Caco-2 (cell line): Measurements from ENCODE around the gene PLXNA4. TPM values are rescaled to one million over a fixed set of nuclear protein-coding genes. Genes with fewer than 3 reads are reported as not detected.

Source experiments
- BruUV-seq: library from RNA; stranded (reverse); fragments of 400-500 nt; replicated peaks from 2 replicates; lab custom pipeline; 2021; lab: Mats Ljungman, UMichigan
- CTCF ChIA-PET: fragments of 300-600 bp; sonication (Branson Sonifier 250); formaldehyde crosslinking; loops from one replicate; lab custom pipeline; 2022; ENCODE audit warnings: antibody characterized with exemption; lab: Charles Lee
- POLR2A ChIA-PET: fragments of 300-600 bp; sonication (Branson Sonifier 250); formaldehyde crosslinking; loops from one replicate; lab custom pipeline; 2022; ENCODE audit warnings: antibody characterized with exemption; lab: Charles Lee
- DNase-seq, 2 experiments: peaks; one replicate each; pipeline versions ENCODE4 v3.0.0 to v3.0.0-alpha.2; 2020 to 2022
- H3K27me3 ChIP-seq: replicated peaks from 2 replicates; pipeline ENCODE4 v1.6.0; 2011; ENCODE audit warnings: low read length; ENCODE audit not compliant: control insufficient read depth, insufficient read depth
- H3K36me3 ChIP-seq: 2 replicates; pipeline ENCODE4 v1.5.1; 2011; ENCODE audit warnings: low read length; ENCODE audit not compliant: control insufficient read depth, insufficient read depth
- H3K4me1 ChIP-seq: fragments of 250-450 bp; sonication (Bioruptor Pico); 2 replicates; pipeline ENCODE4 v1.5.1; 2020; ENCODE audit warnings: mild to moderate bottlenecking
- H3K4me3 ChIP-seq: 2 replicates; pipeline ENCODE4 v1.5.1; 2011; ENCODE audit warnings: low read depth, mild to moderate bottlenecking, control low read depth, low read length
- H3K9me3 ChIP-seq: fragments of 250-450 bp; sonication (Bioruptor Pico); 2 replicates; pipeline ENCODE4 v1.5.1; 2020; ENCODE audit warnings: mild to moderate bottlenecking, moderate library complexity
- H3K27ac Mint-ChIP-seq: one replicate; pipeline ENCODE4 v1.8.0; 2022; ENCODE audit warnings: mixed read lengths; ENCODE audit not compliant: unreplicated experiment
- H3K27me3 Mint-ChIP-seq: one replicate; pipeline ENCODE4 v1.8.0; 2022; ENCODE audit warnings: mixed read lengths; ENCODE audit not compliant: insufficient read depth, unreplicated experiment
- H3K36me3 Mint-ChIP-seq: one replicate; pipeline ENCODE4 v1.8.0; 2022; ENCODE audit warnings: mild to moderate bottlenecking, mixed read lengths; ENCODE audit not compliant: insufficient read depth, unreplicated experiment
- H3K4me1 Mint-ChIP-seq: one replicate; pipeline ENCODE4 v1.8.0; 2022; ENCODE audit warnings: low read depth, mixed read lengths; ENCODE audit not compliant: unreplicated experiment
- H3K4me3 Mint-ChIP-seq: one replicate; pipeline ENCODE4 v1.8.0; 2022; ENCODE audit warnings: mild to moderate bottlenecking, moderate library complexity, mixed read lengths; ENCODE audit not compliant: unreplicated experiment
- H3K9me3 Mint-ChIP-seq: one replicate; pipeline ENCODE4 v1.8.0; 2022; ENCODE audit warnings: mixed read lengths; ENCODE audit not compliant: unreplicated experiment
- intact Hi-C: fragments of 100-400 bp; cut with micrococcal nuclease; formaldehyde crosslinking; loops from one replicate; pipeline ENCODE4 v1.10.0; 2022; ENCODE audit not compliant: unreplicated experiment
- total RNA-seq: library from RNA; stranded (reverse); gene quantifications from 2 replicates; pipeline ENCODE4 v1.2.3, GENCODE V29; 2022
- TF ChIP-seq, protein P1 (sequence below), 2 experiments: fragments of 200-600 bp in 1 of 2; IDR thresholded peaks; 1 replicate in 1 of 2; 2 replicates in 1 of 2; pipeline versions ENCODE4 v1.5.1 to v1.8.0; 2011 to 2022; ENCODE audit warnings: antibody characterized with exemption in 1 of 2, control low read depth in 1 of 2, inconsistent platforms in 1 of 2, low read depth in 1 of 2, low read length in 1 of 2, mild to moderate bottlenecking in 1 of 2, moderate library complexity in 1 of 2; ENCODE audit not compliant: insufficient read depth in 1 of 2, severe bottlenecking in 1 of 2, unreplicated experiment in 1 of 2

PLXNA4 gene
- total RNA-seq, 1 experiment from 2014 or later = 0.43 TPM

DNA sequence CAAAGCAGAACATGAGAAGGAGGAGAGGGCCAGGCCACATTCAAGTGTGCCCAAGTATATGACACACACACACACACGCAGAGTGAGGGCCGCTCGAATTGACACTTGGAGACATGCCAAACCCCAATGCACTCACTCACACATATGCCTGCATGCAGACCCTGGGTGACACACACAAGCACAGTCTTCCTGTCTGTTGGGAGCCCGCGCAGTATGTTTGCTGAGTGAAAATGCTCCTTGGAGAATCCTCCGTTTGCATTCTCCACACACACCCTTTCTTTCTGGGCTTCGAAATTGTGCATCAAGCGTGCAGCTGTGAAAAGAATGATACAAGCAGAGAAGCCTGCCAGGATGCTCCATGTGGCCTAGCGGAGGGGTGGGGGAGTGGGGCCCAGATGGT, 120.9 kb downstream of the PLXNA4 start:
- Mint-ChIP-seq H3K27me3 (peaks cover 4% of the 10 kb centered on the region), H3K36me3 (no peaks in the 10 kb centered on the region), H3K9me3 (no peaks in the 10 kb centered on the region), H3K4me3 (no peak overlapping the region), H3K4me1 (no peaks in the 10 kb centered on the region), H3K27ac (no peak overlapping the region)
- ChIA-PET CTCF (no interaction called here), POLR2A (no interaction called here)
- intact Hi-C loops = no loop called here
- Histone ChIP-seq H3K4me1 (0 out of 2 replicates have a peak, but pooled peaks cover 7% of the 10 kb centered on the region), H3K9me3 (no peaks in the 10 kb centered on the region), H3K36me3 (no peaks in the 10 kb centered on the region), H3K4me3 (no peak overlapping the region), H3K27me3 (no peaks in the 10 kb centered on the region)
- no TSS peak for BruUV-seq
- no peak for DNase-seq
- TF ChIP-seq, protein P1, sequence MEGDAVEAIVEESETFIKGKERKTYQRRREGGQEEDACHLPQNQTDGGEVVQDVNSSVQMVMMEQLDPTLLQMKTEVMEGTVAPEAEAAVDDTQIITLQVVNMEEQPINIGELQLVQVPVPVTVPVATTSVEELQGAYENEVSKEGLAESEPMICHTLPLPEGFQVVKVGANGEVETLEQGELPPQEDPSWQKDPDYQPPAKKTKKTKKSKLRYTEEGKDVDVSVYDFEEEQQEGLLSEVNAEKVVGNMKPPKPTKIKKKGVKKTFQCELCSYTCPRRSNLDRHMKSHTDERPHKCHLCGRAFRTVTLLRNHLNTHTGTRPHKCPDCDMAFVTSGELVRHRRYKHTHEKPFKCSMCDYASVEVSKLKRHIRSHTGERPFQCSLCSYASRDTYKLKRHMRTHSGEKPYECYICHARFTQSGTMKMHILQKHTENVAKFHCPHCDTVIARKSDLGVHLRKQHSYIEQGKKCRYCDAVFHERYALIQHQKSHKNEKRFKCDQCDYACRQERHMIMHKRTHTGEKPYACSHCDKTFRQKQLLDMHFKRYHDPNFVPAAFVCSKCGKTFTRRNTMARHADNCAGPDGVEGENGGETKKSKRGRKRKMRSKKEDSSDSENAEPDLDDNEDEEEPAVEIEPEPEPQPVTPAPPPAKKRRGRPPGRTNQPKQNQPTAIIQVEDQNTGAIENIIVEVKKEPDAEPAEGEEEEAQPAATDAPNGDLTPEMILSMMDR (IDR thresholded peaks at IDR 0.05; ENCODE audit: insufficient read depth in 1 of 2, low read depth in 1 of 2, low read length in 1 of 2, severe bottlenecking in 1 of 2, unreplicated experiment in 1 of 2) = no peak

DNA sequence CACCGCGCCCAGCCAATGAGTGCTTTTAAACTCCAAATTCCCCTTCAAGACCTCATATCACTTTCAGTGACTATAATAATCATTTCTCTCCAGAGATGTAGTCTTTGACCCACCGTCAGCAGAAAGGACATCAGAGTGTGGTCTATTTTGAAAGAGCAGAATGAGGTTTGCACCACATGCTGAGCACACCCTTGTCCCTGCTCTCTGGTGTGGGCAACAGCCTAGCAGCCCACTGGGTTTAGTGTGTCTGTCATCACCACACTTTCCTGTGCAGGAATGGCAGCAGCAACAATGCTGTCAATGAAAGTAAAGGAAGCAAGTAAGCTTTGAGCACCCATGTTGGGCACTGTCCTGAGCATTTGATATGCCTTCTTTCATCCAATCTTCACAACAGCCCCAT, 122.4 kb downstream of the PLXNA4 start:
- POLR2A ChIA-PET = no interaction called here

DNA sequence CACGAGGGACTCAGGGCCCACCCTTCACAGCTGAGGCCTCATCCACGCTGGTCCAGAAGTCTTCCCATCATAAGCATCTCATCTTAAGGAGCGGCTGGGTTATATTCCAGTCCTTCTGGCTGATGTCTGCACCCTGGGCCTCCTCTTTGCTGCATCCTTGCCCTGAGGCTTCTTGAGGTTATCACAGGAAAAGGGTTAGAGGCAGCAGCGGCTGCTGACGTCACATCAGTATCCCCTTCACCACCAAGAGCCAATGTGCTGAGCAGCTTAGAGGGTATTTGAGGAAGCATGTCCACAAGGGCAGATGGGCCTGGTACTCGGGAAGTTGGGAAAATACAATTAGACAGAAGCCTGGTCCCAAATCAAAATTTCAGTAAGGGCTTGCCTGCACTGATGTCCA, 125.1 kb downstream of the PLXNA4 start:
- intact Hi-C loops = no loop called here
- Mint-ChIP-seq H3K27me3 (no peaks in the 10 kb centered on the region), H3K4me3 (no peak overlapping the region), H3K27ac (no peak overlapping the region), H3K36me3 (no peaks in the 10 kb centered on the region), H3K4me1 (no peaks in the 10 kb centered on the region), H3K9me3 (no peaks in the 10 kb centered on the region)
- POLR2A ChIA-PET = no interaction called here
- CTCF ChIA-PET = no interaction called here
- no peak overlapping the region for H3K4me3 ChIP-seq
- BruUV-seq = no TSS peak
- TF ChIP-seq, protein P1 (IDR thresholded peaks at IDR 0.05; ENCODE audit: insufficient read depth in 1 of 2, low read depth in 1 of 2, low read length in 1 of 2, severe bottlenecking in 1 of 2, unreplicated experiment in 1 of 2) = no peak
- no peaks in the 10 kb centered on the region for H3K27me3 ChIP-seq
- H3K9me3 ChIP-seq = no peaks in the 10 kb centered on the region
- H3K4me1 ChIP-seq = 0 out of 2 replicates have a peak, but pooled peaks cover 7% of the 10 kb centered on the region
- DNase-seq = no peak
- H3K36me3 ChIP-seq = no peaks in the 10 kb centered on the region

More for the DNA sequence above, 122.4 kb downstream of the PLXNA4 start:
- CTCF ChIA-PET = no interaction called here
- Mint-ChIP-seq H3K36me3 (no peaks in the 10 kb centered on the region), H3K9me3 (no peaks in the 10 kb centered on the region), H3K4me1 (no peaks in the 10 kb centered on the region), H3K27me3 (peaks cover 4% of the 10 kb centered on the region), H3K4me3 (no peak overlapping the region), H3K27ac (no peak overlapping the region)
- H3K27me3 ChIP-seq = no peaks in the 10 kb centered on the region
- BruUV-seq = no TSS peak
- H3K36me3 ChIP-seq = no peaks in the 10 kb centered on the region
- DNase-seq = no peak
- TF ChIP-seq, protein P1 (IDR thresholded peaks at IDR 0.05; ENCODE audit: insufficient read depth in 1 of 2, low read depth in 1 of 2, low read length in 1 of 2, severe bottlenecking in 1 of 2, unreplicated experiment in 1 of 2) = no peak
- H3K9me3 ChIP-seq = no peaks in the 10 kb centered on the region
- 0 out of 2 replicates have a peak, but pooled peaks cover 7% of the 10 kb centered on the region for H3K4me1 ChIP-seq
- no peak overlapping the region for H3K4me3 ChIP-seq
- intact Hi-C loops = no loop called here
